Right lobe of liver (tissue), 6 donors: Measurements from ENCODE around the gene GGT6. TPM values are rescaled to one million over a fixed set of nuclear protein-coding genes. Genes with fewer than 3 reads are reported as not detected.

Source experiments
- ATAC-seq, 4 donors: fragments of 200-7000 bp; cut with Tn5 transposase; one replicate each; pipeline ENCODE4 v1.9.1; 2020; ENCODE audit warnings: mild to moderate bottlenecking in 4 of 4, moderate library complexity in 4 of 4
- DNase-seq, 3 donors: peaks; one replicate each; pipeline ENCODE4 v3.0.0-alpha.2; 2020
- H3K27ac ChIP-seq, 3 donors: fragments of 200-600 bp; one replicate each; pipeline ENCODE4 v1.8.0; 2022
- H3K27me3 ChIP-seq, 2 donors: fragments of 200-600 bp; one replicate each; pipeline ENCODE4 v1.8.0; 2022
- H3K36me3 ChIP-seq, 4 donors: fragments of 200-600 bp; sonication (generic) in 1 of 4; one replicate each; pipeline versions ENCODE4 v1.5.1 to v1.8.0; 2017 to 2022; ENCODE audit warnings: control low read depth in 1 of 4
- H3K4me1 ChIP-seq, 4 donors: fragments of 200-600 bp; sonication (generic) in 1 of 4; one replicate each; pipeline versions ENCODE4 v1.5.1 to v1.8.0; 2017 to 2022; ENCODE audit warnings: control low read depth in 1 of 4
- H3K4me3 ChIP-seq, 3 donors: fragments of 200-600 bp; one replicate each; pipeline ENCODE4 v1.8.0; 2022
- H3K9me3 ChIP-seq, 4 donors: fragments of 200-600 bp; sonication (generic) in 1 of 4; one replicate each; pipeline versions ENCODE4 v1.5.1 to v1.8.0; 2017 to 2022; ENCODE audit warnings: control low read depth in 1 of 4
- POLR2A ChIP-seq: fragments of 450-650 bp; IDR thresholded peaks from one replicate; pipeline ENCODE4 v1.6.1; 2017; ENCODE audit warnings: antibody characterized with exemption, mild to moderate bottlenecking
- WGBS: methylation state at CpG from one replicate; pipeline ENCODE4 v1.1.6; 2018; ENCODE audit warnings: low coverage, low lambda C conversion rate; ENCODE audit not compliant: insufficient coverage; ENCODE audit errors: missing lambda C conversion rate; 5-methylcytosine and 5-hydroxymethylcytosine counted together
- intact Hi-C, 2 donors: fragments of 100-400 bp; cut with DNase I; formaldehyde crosslinking; loops; one replicate each; pipeline versions ENCODE4 v1.11.2 to v1.14.1; 2022
- total RNA-seq, 6 experiments: library from RNA; depleted of rRNA in 2 of 6; stranded (reverse); fragments of >200 nt in 2 of 6; fragmentation: NEBNext Ultra II Directional in 3 of 6; extraction: Animal tissue kit (Norgen Biotek cat#: 25700) in 3 of 6; gene quantifications; one replicate each; pipeline versions ENCODE4 v1.1.0 to v1.2.4, GENCODE V29; 2016 to 2023
- TF ChIP-seq, protein P1 (sequence below), 4 donors: fragments of 200-600 bp in 3 of 4; fragments of 450-650 bp in 1 of 4; IDR thresholded peaks; one replicate each; pipeline versions ENCODE4 v1.5.1 to v1.8.0; 2016 to 2022; ENCODE audit warnings: antibody characterized with exemption in 4 of 4, mild to moderate bottlenecking in 2 of 4
- donor health status: DM: no; HTN: yes; CAD: no.
- donor health status: DM: no; HTN: no; CAD: no.
- donor health status: DM: no; HTN: no; CAD: no.
- donor health status: DM: no; HTN: yes; CAD: no.
- donor health status: DM: no; HTN: yes; CAD: no.

GGT6 gene
- total RNA-seq, 6 experiments from 2014 or later = 0.09 to 0.92 (median 0.27) TPM

- H3K27ac ChIP-seq = no peak overlapping the region
- 84% methylated on average over 12 of the region's 12 CpGs for WGBS
- ATAC-seq = no peak
- no peak for TF ChIP-seq POLR2A
- TF ChIP-seq, protein P1, sequence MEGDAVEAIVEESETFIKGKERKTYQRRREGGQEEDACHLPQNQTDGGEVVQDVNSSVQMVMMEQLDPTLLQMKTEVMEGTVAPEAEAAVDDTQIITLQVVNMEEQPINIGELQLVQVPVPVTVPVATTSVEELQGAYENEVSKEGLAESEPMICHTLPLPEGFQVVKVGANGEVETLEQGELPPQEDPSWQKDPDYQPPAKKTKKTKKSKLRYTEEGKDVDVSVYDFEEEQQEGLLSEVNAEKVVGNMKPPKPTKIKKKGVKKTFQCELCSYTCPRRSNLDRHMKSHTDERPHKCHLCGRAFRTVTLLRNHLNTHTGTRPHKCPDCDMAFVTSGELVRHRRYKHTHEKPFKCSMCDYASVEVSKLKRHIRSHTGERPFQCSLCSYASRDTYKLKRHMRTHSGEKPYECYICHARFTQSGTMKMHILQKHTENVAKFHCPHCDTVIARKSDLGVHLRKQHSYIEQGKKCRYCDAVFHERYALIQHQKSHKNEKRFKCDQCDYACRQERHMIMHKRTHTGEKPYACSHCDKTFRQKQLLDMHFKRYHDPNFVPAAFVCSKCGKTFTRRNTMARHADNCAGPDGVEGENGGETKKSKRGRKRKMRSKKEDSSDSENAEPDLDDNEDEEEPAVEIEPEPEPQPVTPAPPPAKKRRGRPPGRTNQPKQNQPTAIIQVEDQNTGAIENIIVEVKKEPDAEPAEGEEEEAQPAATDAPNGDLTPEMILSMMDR (IDR thresholded peaks at IDR 0.05) = no peak
- H3K9me3 ChIP-seq = no peaks in the 10 kb centered on the region
- no peaks in the 10 kb centered on the region for H3K36me3 ChIP-seq
- intact Hi-C loops = no loop called here
- H3K4me1 ChIP-seq = no peaks in the 10 kb centered on the region
- H3K4me3 ChIP-seq = no peak overlapping the region
- DNase-seq = no peak
- no peaks in the 10 kb centered on the region for H3K27me3 ChIP-seq
These were observed 32.7 kb downstream of the GGT6 start for GRCh38 chr17:4527566-4528125.

- 75% methylated on average over 1 of the region's 1 CpG for WGBS
- intact Hi-C loops = no loop called here
These were observed 33.2 kb downstream of the GGT6 start for GRCh38 chr17:4527134-4527533.

DNA sequence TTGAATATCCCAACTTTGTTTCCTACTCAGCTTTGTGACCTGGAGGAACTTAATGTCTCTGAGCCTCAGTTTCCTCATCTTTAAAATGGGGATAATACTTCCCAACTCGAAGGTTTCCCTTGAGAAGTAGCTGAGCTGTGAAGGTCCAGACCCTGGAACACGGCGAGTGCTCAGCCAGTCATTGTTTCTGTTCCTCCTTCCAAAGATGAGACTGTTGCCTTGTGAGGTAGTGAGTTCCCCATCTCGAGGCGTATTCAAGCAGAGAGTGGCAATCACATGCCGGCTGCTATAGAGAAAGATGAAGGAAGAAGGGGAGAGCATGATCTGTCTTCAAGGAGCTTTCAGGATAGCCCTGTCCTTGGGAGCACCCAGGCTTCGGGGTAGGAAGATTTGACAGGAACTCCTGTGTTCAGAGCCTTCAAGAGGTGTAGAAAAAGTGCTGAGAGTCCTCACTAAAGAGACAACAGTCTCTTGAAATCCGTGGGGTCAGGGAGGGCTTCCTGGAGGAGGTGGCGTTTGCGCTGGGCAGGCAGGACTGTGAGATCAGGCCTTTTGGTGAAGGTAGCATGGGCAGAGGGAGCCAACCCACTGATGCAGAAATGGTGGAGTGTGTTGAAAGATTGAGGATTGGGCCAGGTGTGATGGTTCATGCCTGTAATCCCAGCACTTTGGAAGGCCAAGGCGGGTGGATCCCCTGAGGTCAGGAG, 34.5 kb downstream of the GGT6 start:
- H3K27ac ChIP-seq = no peak overlapping the region
- intact Hi-C loops = no loop called here
- H3K36me3 ChIP-seq = no peaks in the 10 kb centered on the region
- H3K4me1 ChIP-seq = no peaks in the 10 kb centered on the region
- TF ChIP-seq, protein P1 (IDR thresholded peaks at IDR 0.05) = no peak
- no peak for TF ChIP-seq POLR2A
- no peak for ATAC-seq
- 77% methylated on average over 10 of the region's 11 CpGs for WGBS
- H3K9me3 ChIP-seq = no peaks in the 10 kb centered on the region
- H3K27me3 ChIP-seq = no peaks in the 10 kb centered on the region
- no peak overlapping the region for H3K4me3 ChIP-seq
- DNase-seq = no peak

More at GRCh38 chr17:4527134-4527533, 33.2 kb downstream of the GGT6 start:
- Histone ChIP-seq H3K27ac (no peak overlapping the region), H3K36me3 (no peaks in the 10 kb centered on the region), H3K9me3 (no peaks in the 10 kb centered on the region), H3K4me1 (no peaks in the 10 kb centered on the region), H3K27me3 (no peaks in the 10 kb centered on the region), H3K4me3 (no peak overlapping the region)
- ATAC-seq = no peak
- TF ChIP-seq, protein P1 (IDR thresholded peaks at IDR 0.05) = no peak
- no peak for TF ChIP-seq POLR2A
- DNase-seq = no peak

DNA sequence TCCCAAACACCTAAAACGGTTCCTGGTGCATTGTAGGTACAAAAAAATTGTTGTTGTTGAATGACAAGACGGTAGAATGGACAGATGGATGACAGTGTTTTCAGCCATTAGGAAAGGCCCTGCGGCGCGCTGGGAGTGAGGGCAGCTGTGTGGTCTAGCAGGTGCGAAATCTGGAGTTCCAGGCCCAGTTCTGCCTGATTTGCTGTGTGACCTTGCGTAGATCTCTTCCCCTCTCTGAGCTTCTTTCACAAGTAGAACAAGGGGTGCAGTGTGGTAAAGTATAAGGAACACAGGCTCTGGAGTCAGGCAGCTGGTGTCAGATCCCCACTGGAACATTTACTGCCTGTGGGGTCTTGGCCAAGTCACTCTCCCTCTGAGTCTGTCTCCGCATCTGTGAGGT, 36.4 kb downstream of the GGT6 start:
- no peaks in the 10 kb centered on the region for H3K36me3 ChIP-seq
- no peaks in the 10 kb centered on the region for H3K4me1 ChIP-seq
- 76% methylated on average over 7 of the region's 8 CpGs for WGBS
- no peak for DNase-seq
- H3K4me3 ChIP-seq = no peak overlapping the region
- no peaks in the 10 kb centered on the region for H3K9me3 ChIP-seq
- H3K27me3 ChIP-seq = no peaks in the 10 kb centered on the region
- TF ChIP-seq, protein P1 (IDR thresholded peaks at IDR 0.05) = no peak
- TF ChIP-seq POLR2A = no peak
- ATAC-seq = no peak
- H3K27ac ChIP-seq = no peak overlapping the region
- intact Hi-C loops = no loop called here
